HepG2 (cell line): Measurements from ENCODE around the gene METTL1. TPM values are rescaled to one million over a fixed set of nuclear protein-coding genes. Genes with fewer than 3 reads are reported as not detected.

ENCODE experiments used
- ATAC-seq: fragments of 200-7000 bp; cut with Tn5 transposase; 3 replicates; pipeline ENCODE4 v1.9.1; 2020; ENCODE audit warnings: mild to moderate bottlenecking, moderate library complexity
- BruUV-seq: library from RNA; stranded (reverse); fragments of 400-500 nt; replicated peaks from 2 replicates; lab custom pipeline; 2021; lab: Mats Ljungman, UMichigan
- CTCF ChIA-PET: fragments of 300-600 bp; formaldehyde crosslinking; extraction: SDS; loops from one replicate; lab custom pipeline; 2021; ENCODE audit warnings: low total read pairs, inconsistent platforms, low intra/inter-chr PET ratio; lab: Yijun Ruan, JAX
- POLR2A ChIA-PET: fragments of 350-600 bp; sonication (Branson Sonifier 250); formaldehyde crosslinking; loops from one replicate; lab custom pipeline; 2020; ENCODE audit warnings: antibody characterized with exemption, inconsistent platforms; lab: Yijun Ruan, JAX
- DNase-seq: peaks from one replicate; pipeline ENCODE4 v3.0.0-alpha.2; 2015; ENCODE audit warnings: low spot score
- FAIRE-seq: peaks from 3 replicates; lab custom pipeline; 2011; peaks lifted over from hg19 to GRCh38; lab: Jason Lieb, UNC
- H2AFZ ChIP-seq: one replicate; pipeline ENCODE4 v1.6.1; 2011; ENCODE audit warnings: low read length, inconsistent platforms
- H3K27ac ChIP-seq: fragments of 300-600 bp; 3 replicates; pipeline ENCODE4 v1.8.0; 2011; ENCODE audit warnings: mixed run types, mild to moderate bottlenecking, mixed read lengths, low read length, inconsistent platforms; ENCODE audit not compliant: insufficient read depth; ENCODE audit errors: extremely low read length
- H3K27me3 ChIP-seq, 2 experiments: fragments of 200-600 bp in 1 of 2; 2 replicates in 1 of 2; 3 replicates in 1 of 2; pipeline versions ENCODE4 v1.6.0 to v1.8.0; 2011; ENCODE audit warnings: low read length in 2 of 2, mild to moderate bottlenecking in 2 of 2, moderate library complexity in 2 of 2, inconsistent platforms in 1 of 2; ENCODE audit not compliant: insufficient read depth in 2 of 2, control insufficient read depth in 1 of 2
- H3K36me3 ChIP-seq, 2 experiments: fragments of 200-600 bp in 1 of 2; replicated peaks in 1 of 2; 2 replicates in 1 of 2; 3 replicates in 1 of 2; pipeline versions ENCODE4 v1.5.1 to v1.8.0; 2011; ENCODE audit warnings: low read length in 2 of 2, inconsistent platforms in 1 of 2; ENCODE audit not compliant: insufficient read depth in 2 of 2, control insufficient read depth in 1 of 2
- H3K4me1 ChIP-seq: 2 replicates; pipeline ENCODE4 v1.5.1; 2012; ENCODE audit warnings: low read length, inconsistent platforms; ENCODE audit not compliant: insufficient read depth
- H3K4me2 ChIP-seq: 2 replicates; pipeline ENCODE4 v1.6.0; 2011; ENCODE audit warnings: low read depth, low read length, inconsistent platforms
- H3K4me3 ChIP-seq, 3 experiments: fragments of 200-600 bp in 1 of 3; sonication (generic), shearing (Covaris generic) in 1 of 3; replicated peaks in 1 of 3; 2 replicates each; pipeline ENCODE4 v1.5.1; 2011 to 2016; ENCODE audit warnings: low read length in 3 of 3, inconsistent platforms in 2 of 3, low read depth in 2 of 3, mild to moderate bottlenecking in 2 of 3, control low read depth in 1 of 3, mixed read lengths in 1 of 3; ENCODE audit not compliant: insufficient read depth in 1 of 3
- H3K79me2 ChIP-seq: one replicate; pipeline ENCODE4 v1.6.1; 2011; ENCODE audit warnings: low read length, inconsistent platforms; ENCODE audit not compliant: insufficient read depth
- H3K9ac ChIP-seq: 2 replicates; pipeline ENCODE4 v1.6.0; 2011; ENCODE audit warnings: mild to moderate bottlenecking, low read depth, low read length, inconsistent platforms; ENCODE audit not compliant: insufficient read depth
- H3K9me3 ChIP-seq: 2 replicates; pipeline ENCODE4 v1.5.1; 2012; ENCODE audit warnings: mild to moderate bottlenecking, low read length
- H4K20me1 ChIP-seq: 2 replicates; pipeline ENCODE4 v1.6.0; 2011; ENCODE audit warnings: inconsistent platforms, mild to moderate bottlenecking, low read length, moderate library complexity; ENCODE audit not compliant: insufficient read depth
- FOXA3 ChIP-seq: IDR thresholded peaks from 2 replicates; pipeline ENCODE4 v1.6.1; 2016; ENCODE audit warnings: missing genetic modification reagents, missing compliant biosample characterization
- HNF4A ChIP-seq: sonication (generic); formaldehyde crosslinking; IDR thresholded peaks from 2 replicates; pipeline ENCODE4 v1.4.0; 2020; ENCODE audit warnings: missing genetic modification reagents
- KAT7 ChIP-seq: IDR thresholded peaks from 2 replicates; pipeline ENCODE4 v1.6.1; 2018; ENCODE audit warnings: borderline replicate concordance, missing compliant biosample characterization
- MAFF ChIP-seq: IDR thresholded peaks from 2 replicates; pipeline ENCODE4 v1.6.1; 2011; ENCODE audit warnings: low read depth, low read length, improper control_type of control experiment
- MAFK ChIP-seq, 2 experiments: IDR thresholded peaks in 1 of 2; conservative IDR thresholded peaks in 1 of 2; 2 replicates each; pipeline ENCODE4 v1.6.1; 2011; ENCODE audit warnings: improper control_type of control experiment in 2 of 2, low read length in 2 of 2
- PTBP1 ChIP-seq: fragments of 200-400 bp; formaldehyde crosslinking; IDR thresholded peaks from 2 replicates; pipeline ENCODE4 v1.6.1; 2018; ENCODE audit warnings: low read length, low read depth; ENCODE audit not compliant: poor library complexity, severe bottlenecking
- ZHX1 ChIP-seq: sonication (generic); formaldehyde crosslinking; IDR thresholded peaks from 2 replicates; pipeline ENCODE4 v1.8.1; 2022; ENCODE audit warnings: low read depth, mild to moderate bottlenecking, missing genetic modification reagents
- WGBS: methylation state at CpG from one replicate; pipeline ENCODE4 v1.1.6; 2017; ENCODE audit warnings: low lambda C conversion rate; 5-methylcytosine and 5-hydroxymethylcytosine counted together
- in situ Hi-C: cut with HindIII; loops from 2 replicates; pipeline ENCODE4 v1.10.0; 2017; ENCODE audit warnings: low pct_unique_long_range_greater_than_20kb; ENCODE audit not compliant: extremely low pct_ligation_motif_present
- intact Hi-C: fragments of 100-400 bp; cut with micrococcal nuclease; formaldehyde crosslinking; loops from one replicate; pipeline ENCODE4 v1.10.0; 2022; ENCODE audit not compliant: unreplicated experiment
- polyA plus RNA-seq, 8 experiments: library from polyadenylated mRNA; depleted of rRNA in 3 of 8; stranded (reverse) in 7 of 8; unstranded in 1 of 8; fragments of >200 nt; fragmentation: Illumina TruSeq in 4 of 8; extraction: Trizol in 4 of 8; gene quantifications; 2 replicates each; pipeline versions ENCODE4 v1.2.1 to v1.2.3, GENCODE V29; 2011 to 2016; ENCODE audit warnings: low read depth in 4 of 8, missing spikeins in 1 of 8, mixed read lengths in 1 of 8; ENCODE audit not compliant: insufficient read depth in 1 of 8
- total RNA-seq, 5 experiments: library from RNA; depleted of rRNA; stranded (reverse); fragments of >200 nt; fragmentation: Illumina TruSeq; extraction: Trizol; gene quantifications; 2 replicates each; pipeline ENCODE4 v1.2.3, GENCODE V29; 2016; ENCODE audit warnings: low read depth in 1 of 5

METTL1 gene
- total and polyA plus RNA-seq, 2 of the 13 experiments (the other 11 are each of a cell fraction or from before 2014, with no cell fraction given) = 34.7 to 36.9 TPM

GRCh38 chr12:57762463-57762862 lies 9.4 kb downstream of the METTL1 start (continued):
- TF ChIP-seq ZHX1 (CRISPR knock-in tag) (no peak), FOXA3 (CRISPR knock-in tag) (no peak), PTBP1 (no peak)

- H3K4me1 ChIP-seq = peaks cover 37% of the 10 kb centered on the region
- H2AFZ ChIP-seq = no peak overlapping the region
- peaks cover 0 to 6% of the 10 kb centered on the region in 2 experiments; a peak in 1 of 5 replicates for H3K27me3 ChIP-seq
- BruUV-seq = no TSS peak
- H3K4me3 ChIP-seq = no peak overlapping the region
- no peak overlapping the region for H3K27ac ChIP-seq
- in situ Hi-C loops (no loop called here), intact Hi-C loops (no loop called here)
- no peaks in the 10 kb centered on the region for H3K79me2 ChIP-seq
- H3K9ac ChIP-seq = no peak overlapping the region
- ATAC-seq = no peak
- no peak for TF ChIP-seq KAT7 (CRISPR knock-in tag)
- peak; percentile 72 to 75 for TF ChIP-seq MAFK (conservative IDR thresholded peaks at IDR 0.05 in 1 of 2, IDR thresholded peaks at IDR 0.05 in 1 of 2; ENCODE audit: low read length in 2 of 2)
- TF ChIP-seq MAFF = peak; percentile 48
- peak; percentile 56 for TF ChIP-seq HNF4A (CRISPR knock-in tag)
- no peaks in the 10 kb centered on the region; a peak in 1 of 5 replicates for H3K36me3 ChIP-seq
- POLR2A ChIA-PET = interaction anchor here (0.9 to 3.5 kb wide), 2 partner anchors 9 to 11 kb away, joined by 3 to 11 read pairs; partner anchors contain the start of genes CDK4, EEF1AKMT3 and METTL1
- no peak for DNase-seq
- no peak for FAIRE-seq
- H3K9me3 ChIP-seq = no peaks in the 10 kb centered on the region
- no peaks in the 10 kb centered on the region for H4K20me1 ChIP-seq
- WGBS = 51% methylated on average over 4 of the region's 4 CpGs
- no peak overlapping the region for H3K4me2 ChIP-seq
- CTCF ChIA-PET = no interaction called here
Observed at GRCh38 chr12:57761391-57761998, 10.4 kb downstream of the METTL1 start.
